Measurements from ENCODE around the gene MTUS2. TPM values are rescaled to one million over a fixed set of nuclear protein-coding genes. Genes with fewer than 3 reads are reported as not detected.

Gene MTUS2
- total and polyA plus RNA-seq, 2 donors (not counting 3 experiments of a cell fraction or from before 2014, with no cell fraction given), result not detected

DNA sequence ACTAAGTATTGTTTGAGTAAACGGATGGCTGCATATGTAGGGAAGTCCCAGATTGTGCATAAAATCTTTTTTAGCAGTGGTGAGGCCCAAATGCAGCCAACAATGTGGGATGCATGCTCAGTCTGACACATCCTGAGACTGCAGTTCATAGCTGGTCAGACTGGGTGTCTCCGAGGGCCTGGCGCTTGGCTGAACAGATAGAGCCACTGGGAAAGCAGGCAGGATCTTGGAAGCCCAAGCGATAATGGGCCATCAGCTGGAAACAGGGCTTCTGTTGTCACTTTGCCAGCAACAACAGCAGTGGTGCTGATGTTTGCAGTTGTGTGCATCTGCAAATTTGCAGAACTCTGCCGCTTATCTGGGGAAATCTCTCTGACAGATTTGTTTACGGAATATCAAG is 36.1 kb downstream of the MTUS2 start:
- FAIRE-seq (no peak), DNase-seq (ENCODE audit: low read depth, low spot score) (no peak)
- Histone ChIP-seq H3K4me3 (replicated peaks in 1 of 3; ENCODE audit: insufficient read depth in 1 of 3, low read depth in 1 of 3, low read length in 3 of 3) (no peak overlapping the region), H4K20me1 (replicated peaks; ENCODE audit: control insufficient read depth, extremely low read depth, insufficient read depth, low read length) (no peaks in the 10 kb centered on the region), H2AFZ (ENCODE audit: low read depth, low read length) (no peak overlapping the region), H3K36me3 (ENCODE audit: control insufficient read depth in 2 of 2, extremely low read depth in 1 of 2, insufficient read depth in 2 of 2, low read length in 2 of 2) (no peaks in the 10 kb centered on the region), H3K4me1 (ENCODE audit: control insufficient read depth, extremely low read depth, insufficient read depth, low read length) (no peaks in the 10 kb centered on the region), H3K9me3 (replicated peaks; ENCODE audit: control insufficient read depth, insufficient read depth, low read length) (no peaks in the 10 kb centered on the region), H3K27ac (ENCODE audit: insufficient read depth, low read depth, low read length) (no peak overlapping the region), H3K9ac (replicated peaks; ENCODE audit: extremely low read depth, insufficient read depth, low read length) (no peak overlapping the region), H3K79me2 (ENCODE audit: control insufficient read depth, insufficient read depth, low read length) (no peaks in the 10 kb centered on the region), H3K9me1 (replicated peaks; ENCODE audit: control insufficient read depth, extremely low read depth, insufficient read depth, low read length) (no peaks in the 10 kb centered on the region), H3K27me3 (ENCODE audit: control insufficient read depth in 2 of 2, insufficient read depth in 2 of 2, low read length in 2 of 2) (no peaks in the 10 kb centered on the region), H3K4me2 (ENCODE audit: insufficient read depth, low read length) (no peak overlapping the region)
- intact Hi-C loops (cut with micrococcal nuclease), result no loop called here
- ChIA-PET CTCF (no interaction called here), POLR2A (no interaction called here)
- TF ChIP-seq FOS (IDR thresholded peaks at IDR 0.05; ENCODE audit: borderline replicate concordance, insufficient read depth, low read length), result no peak
- TF ChIP-seq GATA2 (IDR thresholded peaks at IDR 0.05; ENCODE audit: insufficient read depth, insufficient read length, low read depth, low read length), result no peak
- no peak for TF ChIP-seq EZH2 (IDR thresholded peaks at IDR 0.05; ENCODE audit: borderline replicate concordance, low read depth, low read length, severe bottlenecking)
- TF ChIP-seq MYC (IDR thresholded peaks at IDR 0.05; ENCODE audit: low read depth, low read length), result no peak
- TF ChIP-seq POLR2A (IDR thresholded peaks at IDR 0.05; ENCODE audit: low read depth, low read length), result no peak
- no peak for TF ChIP-seq JUN (IDR thresholded peaks at IDR 0.05; ENCODE audit: borderline replicate concordance, insufficient read depth, insufficient read length, low read depth)
- no peak for TF ChIP-seq POLR2AphosphoS5 (IDR thresholded peaks at IDR 0.05; ENCODE audit: insufficient read depth, low read depth, low read length)
- TF ChIP-seq MAX (IDR thresholded peaks at IDR 0.05; ENCODE audit: insufficient read depth, insufficient read length), result no peak
- TF ChIP-seq CTCF (IDR thresholded peaks at IDR 0.05; ENCODE audit: extremely low read depth in 1 of 2, insufficient read depth in 1 of 2, low read depth in 1 of 2, low read length in 2 of 2), result no peak
- BruUV-seq (replicated peaks), result no TSS peak
- dilution Hi-C loops (cut with MboI; ENCODE audit: extremely low pct_ligation_motif_present, low sequenced_read_pairs), result no loop called here
